GM18909 (cell line): ENCODE results near the gene MAVS.

Experiments used
- ATAC-seq: cut with Tn5 transposase; IDR thresholded peaks from one replicate; pipeline ENCODE4 v1.9.1; 2021; ENCODE audit warnings: mild to moderate bottlenecking; ENCODE audit not compliant: unreplicated experiment, poor library complexity

The MAVS gene

GRCh38 chr20:3904857-3905256, 58.2 kb downstream of the MAVS start:
- no peak for ATAC-seq

GRCh38 chr20:3906744-3907721, 60.4 kb downstream of the MAVS start:
- peak; percentile 85 for ATAC-seq

- ATAC-seq = no peak
Measured at GRCh38 chr20:3908667-3909066, 62.0 kb downstream of the MAVS start.

- ATAC-seq = no peak
Measured at GRCh38 chr20:3909952-3910366, 63.3 kb downstream of the MAVS start.

GRCh38 chr20:3910853-3911252, 64.2 kb downstream of the MAVS start:
- no peak for ATAC-seq

- ATAC-seq = no peak
Measured at GRCh38 chr20:3911956-3912355, 65.3 kb downstream of the MAVS start.

GRCh38 chr20:3914446-3914845, 67.8 kb downstream of the MAVS start:
- no peak for ATAC-seq

GRCh38 chr20:3915691-3916090, 69.1 kb downstream of the MAVS start:
- no peak for ATAC-seq

GRCh38 chr20:3916364-3916763, 69.7 kb downstream of the MAVS start:
- no peak for ATAC-seq

- no peak for ATAC-seq
Measured at GRCh38 chr20:3919352-3919751, 72.7 kb downstream of the MAVS start.

GRCh38 chr20:3922223-3922982, 75.8 kb downstream of the MAVS start:
- ATAC-seq = no peak

GRCh38 chr20:3922983-3923339, 76.3 kb downstream of the MAVS start:
- ATAC-seq = no peak

GRCh38 chr20:3923818-3924217, 77.2 kb downstream of the MAVS start:
- no peak for ATAC-seq

GRCh38 chr20:3924304-3925112, 77.9 kb downstream of the MAVS start:
- ATAC-seq = no peak

GRCh38 chr20:3925113-3925695, 78.6 kb downstream of the MAVS start:
- no peak for ATAC-seq
